SK-N-SH (cell line): ENCODE data around the gene CDK6. TPM values are rescaled to one million over a fixed set of nuclear protein-coding genes. Genes with fewer than 3 reads are reported as not detected.

Source experiments
- CTCF ChIA-PET: fragments of 300-600, 350-600 bp; formaldehyde crosslinking; extraction: SDS; loops from one replicate; lab custom pipeline; 2021; lab: Yijun Ruan, JAX
- POLR2A ChIA-PET: fragments of 350-600 bp; sonication (Branson Sonifier 250); formaldehyde crosslinking; extraction: SDS; loops from one replicate; lab custom pipeline; 2020; ENCODE audit warnings: antibody characterized with exemption, inconsistent platforms; lab: Yijun Ruan, JAX
- DNase-seq: peaks from one replicate; pipeline ENCODE4 v3.0.0; 2012
- H2AFZ ChIP-seq: fragments of 200-600 bp; sonication (generic); 2 replicates; pipeline ENCODE4 v1.8.1; 2016; ENCODE audit warnings: antibody characterized with exemption, mild to moderate bottlenecking, low read depth
- H3F3A ChIP-seq: fragments of 200-600 bp; sonication (generic); replicated peaks from 2 replicates; pipeline ENCODE3; 2016; ENCODE audit warnings: antibody characterized with exemption, mild to moderate bottlenecking; ENCODE audit not compliant: insufficient read depth
- H3K27ac ChIP-seq, 2 experiments: fragments of 200-500 bp in 1 of 2; fragments of 200-600 bp in 1 of 2; sonication (Bioruptor generic) in 1 of 2; sonication (generic), shearing (Covaris generic) in 1 of 2; 2 replicates each; pipeline versions ENCODE4 v1.5.1 to v1.6.1; 2014 to 2016; ENCODE audit warnings: low read depth in 2 of 2, inconsistent platforms in 1 of 2, low read length in 1 of 2, mild to moderate bottlenecking in 1 of 2, mixed read lengths in 1 of 2
- H3K27me3 ChIP-seq: fragments of 200-600 bp; sonication (generic), shearing (Covaris generic); 2 replicates; pipeline ENCODE4 v1.6.1; 2016; ENCODE audit warnings: mixed run types; ENCODE audit not compliant: insufficient read depth
- H3K36me3 ChIP-seq, 2 experiments: fragments of 200-500 bp in 1 of 2; fragments of 200-600 bp in 1 of 2; sonication (Bioruptor generic) in 1 of 2; sonication (generic) in 1 of 2; replicated peaks in 1 of 2; 2 replicates each; pipeline versions ENCODE3 to v1.5.1; 2014 to 2016; ENCODE audit warnings: low read length in 1 of 2, mild to moderate bottlenecking in 1 of 2; ENCODE audit not compliant: insufficient read depth in 2 of 2, control insufficient read depth in 1 of 2
- H3K4me1 ChIP-seq, 2 experiments: fragments of 200-500 bp in 1 of 2; fragments of 200-600 bp in 1 of 2; sonication (Bioruptor generic) in 1 of 2; sonication (generic), shearing (Covaris generic) in 1 of 2; 2 replicates each; pipeline versions ENCODE4 v1.5.1 to v1.6.1; 2014 to 2016; ENCODE audit warnings: low read depth in 1 of 2, low read length in 1 of 2, mixed run types in 1 of 2; ENCODE audit not compliant: insufficient read depth in 2 of 2, control insufficient read depth in 1 of 2
- H3K4me2 ChIP-seq: fragments of 200-600 bp; sonication (generic), shearing (Covaris generic); 2 replicates; pipeline ENCODE4 v1.6.1; 2017; ENCODE audit warnings: mixed run types
- H3K4me3 ChIP-seq, 2 experiments: fragments of 200-500 bp in 1 of 2; fragments of 200-600 bp in 1 of 2; sonication (Bioruptor generic) in 1 of 2; sonication (generic), shearing (Covaris generic) in 1 of 2; 2 replicates each; pipeline versions ENCODE4 v1.5.1 to v1.8.1; 2014 to 2016; ENCODE audit warnings: low read depth in 2 of 2, inconsistent platforms in 1 of 2, low read length in 1 of 2, mild to moderate bottlenecking in 1 of 2, mixed read lengths in 1 of 2, moderate library complexity in 1 of 2
- H3K79me2 ChIP-seq: fragments of 200-600 bp; sonication (generic); 2 replicates; pipeline ENCODE4 v1.8.1; 2017; ENCODE audit warnings: mild to moderate bottlenecking; ENCODE audit not compliant: insufficient read depth
- H3K9ac ChIP-seq: fragments of 200-600 bp; sonication (generic); 2 replicates; pipeline ENCODE4 v1.6.1; 2017; ENCODE audit warnings: mixed run types
- H3K9me2 ChIP-seq: fragments of 200-600 bp; sonication (generic); 2 replicates; pipeline ENCODE4 v1.6.1; 2017; ENCODE audit warnings: mixed run types
- H3K9me3 ChIP-seq: fragments of 200-600 bp; sonication (generic); 2 replicates; pipeline ENCODE4 v1.6.1; 2017; ENCODE audit warnings: mixed run types, mild to moderate bottlenecking, moderate library complexity
- H4K20me1 ChIP-seq: fragments of 200-600 bp; sonication (generic); 2 replicates; pipeline ENCODE4 v1.6.1; 2017; ENCODE audit warnings: mild to moderate bottlenecking, mixed run types; ENCODE audit not compliant: insufficient read depth
- ELF1 ChIP-seq: IDR thresholded peaks from 2 replicates; pipeline ENCODE4 v1.4.0; 2012
- EP300 ChIP-seq, 2 experiments: IDR thresholded peaks; 2 replicates each; pipeline versions ENCODE4 v1.4.0 to v1.6.1; 2012; ENCODE audit warnings: borderline replicate concordance in 1 of 2, low read depth in 1 of 2, low read length in 1 of 2
- FOSL2 ChIP-seq: IDR thresholded peaks from 2 replicates; pipeline ENCODE4 v1.4.0; 2012; ENCODE audit warnings: low read depth, mild to moderate bottlenecking, moderate library complexity, borderline replicate concordance
- FOXJ3 ChIP-seq: sonication (generic); formaldehyde crosslinking; IDR thresholded peaks from 2 replicates; pipeline ENCODE4 v1.5.1; 2020; ENCODE audit warnings: mild to moderate bottlenecking, missing genetic modification reagents
- FOXM1 ChIP-seq: IDR thresholded peaks from 2 replicates; pipeline ENCODE4 v1.4.0; 2012; ENCODE audit warnings: low read depth, mild to moderate bottlenecking
- GABPA ChIP-seq: IDR thresholded peaks from 2 replicates; pipeline ENCODE4 v1.4.0; 2012; ENCODE audit warnings: low read depth, mild to moderate bottlenecking
- GATA2 ChIP-seq: sonication (generic); formaldehyde crosslinking; IDR thresholded peaks from 2 replicates; pipeline ENCODE4 v1.5.0; 2020; ENCODE audit warnings: mild to moderate bottlenecking, missing genetic modification reagents
- JUND ChIP-seq: IDR thresholded peaks from 2 replicates; pipeline ENCODE4 v1.4.0; 2012
- MEF2A ChIP-seq: IDR thresholded peaks from 2 replicates; pipeline ENCODE4 v1.4.0; 2012; ENCODE audit warnings: low read depth, borderline replicate concordance
- NRF1 ChIP-seq: IDR thresholded peaks from 2 replicates; pipeline ENCODE4 v1.6.1; 2012; ENCODE audit warnings: low read depth, mild to moderate bottlenecking, low read length
- POLR2AphosphoS5 ChIP-seq: IDR thresholded peaks from 2 replicates; pipeline ENCODE4 v1.6.1; 2012; ENCODE audit warnings: low read depth, low read length
- RAD21 ChIP-seq: IDR thresholded peaks from 2 replicates; pipeline ENCODE4 v1.6.1; 2012; ENCODE audit warnings: mild to moderate bottlenecking, low read length
- RCOR1 ChIP-seq: fragments of 150-350 bp; IDR thresholded peaks from 2 replicates; pipeline ENCODE4 v1.6.1; 2017; ENCODE audit warnings: antibody characterized with exemption, low read length
- RXRA ChIP-seq: IDR thresholded peaks from 2 replicates; pipeline ENCODE4 v1.4.0; 2012; ENCODE audit warnings: low read depth, mild to moderate bottlenecking, borderline replicate concordance
- SMC3 ChIP-seq: IDR thresholded peaks from 2 replicates; pipeline ENCODE4 v1.6.1; 2012; ENCODE audit warnings: low read depth, low read length, improper control_type of control experiment
- TCF12 ChIP-seq: IDR thresholded peaks from 2 replicates; pipeline ENCODE4 v1.4.0; 2012
- WGBS: methylation state at CpG from one replicate; pipeline ENCODE4 v1.1.6; 2017; ENCODE audit warnings: low lambda C conversion rate; 5-methylcytosine and 5-hydroxymethylcytosine counted together
- polyA plus RNA-seq, 3 experiments: library from polyadenylated mRNA; depleted of rRNA; stranded (reverse); fragments of >200 nt; gene quantifications; 2 replicates each; pipeline ENCODE4 v1.2.3, GENCODE V29; 2012
- TF ChIP-seq, protein P1 (sequence below): fragments of 150-350 bp; IDR thresholded peaks from 2 replicates; pipeline ENCODE4 v1.6.1; 2016; ENCODE audit warnings: mild to moderate bottlenecking, low read depth, low read length
- TF ChIP-seq, protein P2 (sequence below): IDR thresholded peaks from 2 replicates; pipeline ENCODE4 v1.6.1; 2012; ENCODE audit warnings: mild to moderate bottlenecking, low read depth, low read length, moderate library complexity
- TF ChIP-seq, protein P3 (sequence below): fragments of 150-350 bp; IDR thresholded peaks from 2 replicates; pipeline ENCODE4 v1.6.1; 2017; ENCODE audit warnings: antibody characterized with exemption, low read length, low read depth, borderline replicate concordance

CDK6 gene
- polyA plus RNA-seq, 1 of the 3 experiments (the other 2 are of a cell fraction) = 30.3 TPM

DNA sequence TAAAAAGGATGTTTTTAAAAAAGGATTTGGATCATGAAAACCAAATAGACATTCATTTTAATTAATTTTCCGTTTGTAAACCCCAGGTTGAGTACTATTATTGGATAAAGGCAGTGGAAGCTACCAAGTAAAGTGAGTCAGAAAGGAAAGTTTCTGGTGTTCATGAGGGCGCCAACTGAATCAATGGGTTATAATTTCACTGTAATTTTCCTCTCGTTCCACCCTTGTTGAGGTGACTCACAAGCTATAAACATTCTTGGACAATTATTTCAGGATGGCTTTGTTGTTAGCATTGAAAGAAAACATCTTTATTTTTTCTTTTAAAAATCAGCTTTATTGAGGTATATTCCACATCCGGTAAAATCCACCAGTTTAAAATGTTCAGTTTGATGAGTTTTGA, 241.1 kb downstream of the CDK6 start:
- peaks cover 3 to 8% of the 10 kb centered on the region in 2 experiments; a peak in 2 of 4 replicates for H3K4me1 ChIP-seq
- no peaks in the 10 kb centered on the region for H3K9me2 ChIP-seq
- H3K9me3 ChIP-seq = no peaks in the 10 kb centered on the region
- peak overlapping the region in 1 of 2 experiments; percentile 66; a peak in 2 of 4 replicates for H3K27ac ChIP-seq
- H2AFZ ChIP-seq = peak overlapping the region; percentile 68
- no peaks in the 10 kb centered on the region for H3K79me2 ChIP-seq
- TF ChIP-seq FOSL2 (peak; percentile 62; the same call in 1 of the 2 replicates), JUND (peak; percentile 40; the same call in 1 of the 2 replicates), NRF1 (no peak)
- H3K4me3 ChIP-seq = no peak overlapping the region
- ChIA-PET CTCF (interaction anchor here (0.6 to 10.5 kb wide), 4 partner anchors 17 to 524 kb away, joined by 3 to 126 read pairs (median 6); partner anchors contain the start of gene CDK6), POLR2A (no interaction called here)
- WGBS = 33% methylated on average over 4 of the region's 4 CpGs
- H3K36me3 ChIP-seq = no peaks in the 10 kb centered on the region
- DNase-seq = no peak
- H3K4me2 ChIP-seq = 0 out of 2 replicates have a peak overlapping the region, but pooled peaks have one; percentile 22
- H3F3A ChIP-seq = peaks cover 4% of the 10 kb centered on the region
- H3K9ac ChIP-seq = no peak overlapping the region
- no peaks in the 10 kb centered on the region for H4K20me1 ChIP-seq
- H3K27me3 ChIP-seq = no peaks in the 10 kb centered on the region

DNA sequence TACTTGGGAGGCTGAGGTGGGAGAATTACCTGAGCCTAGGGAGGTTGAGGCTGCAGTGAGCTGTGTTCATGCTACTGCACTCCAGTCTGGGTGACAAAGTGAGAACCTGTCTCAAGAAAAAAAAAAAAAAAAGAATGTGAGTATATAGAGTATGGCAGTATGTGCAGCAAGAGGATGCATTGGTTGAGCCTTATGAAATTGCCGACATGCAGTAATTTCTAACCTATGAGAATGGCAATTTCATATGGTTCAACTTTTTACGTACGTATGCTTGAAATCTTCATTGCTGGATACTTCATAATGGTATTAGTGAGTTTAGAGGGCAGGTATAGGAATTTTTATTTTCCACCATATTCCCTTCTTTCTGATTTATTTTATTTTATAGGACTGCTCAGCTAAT, 241.6 kb downstream of the CDK6 start:
- peaks cover 4% of the 10 kb centered on the region for H3F3A ChIP-seq
- no peaks in the 10 kb centered on the region for H3K36me3 ChIP-seq
- H3K9me2 ChIP-seq = no peaks in the 10 kb centered on the region
- H4K20me1 ChIP-seq = no peaks in the 10 kb centered on the region
- H2AFZ ChIP-seq = peak overlapping the region; percentile 68
- H3K4me3 ChIP-seq = no peak overlapping the region
- H3K9ac ChIP-seq = no peak overlapping the region
- POLR2A ChIA-PET = no interaction called here
- H3K9me3 ChIP-seq = no peaks in the 10 kb centered on the region
- no peak for TF ChIP-seq GATA2 (CRISPR knock-in tag)
- TF ChIP-seq POLR2AphosphoS5 = no peak
- no peak for TF ChIP-seq RAD21
- TF ChIP-seq RCOR1 = no peak
- TF ChIP-seq, protein P1, sequence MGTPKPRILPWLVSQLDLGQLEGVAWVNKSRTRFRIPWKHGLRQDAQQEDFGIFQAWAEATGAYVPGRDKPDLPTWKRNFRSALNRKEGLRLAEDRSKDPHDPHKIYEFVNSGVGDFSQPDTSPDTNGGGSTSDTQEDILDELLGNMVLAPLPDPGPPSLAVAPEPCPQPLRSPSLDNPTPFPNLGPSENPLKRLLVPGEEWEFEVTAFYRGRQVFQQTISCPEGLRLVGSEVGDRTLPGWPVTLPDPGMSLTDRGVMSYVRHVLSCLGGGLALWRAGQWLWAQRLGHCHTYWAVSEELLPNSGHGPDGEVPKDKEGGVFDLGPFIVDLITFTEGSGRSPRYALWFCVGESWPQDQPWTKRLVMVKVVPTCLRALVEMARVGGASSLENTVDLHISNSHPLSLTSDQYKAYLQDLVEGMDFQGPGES = no peak
- TF ChIP-seq, protein P2, sequence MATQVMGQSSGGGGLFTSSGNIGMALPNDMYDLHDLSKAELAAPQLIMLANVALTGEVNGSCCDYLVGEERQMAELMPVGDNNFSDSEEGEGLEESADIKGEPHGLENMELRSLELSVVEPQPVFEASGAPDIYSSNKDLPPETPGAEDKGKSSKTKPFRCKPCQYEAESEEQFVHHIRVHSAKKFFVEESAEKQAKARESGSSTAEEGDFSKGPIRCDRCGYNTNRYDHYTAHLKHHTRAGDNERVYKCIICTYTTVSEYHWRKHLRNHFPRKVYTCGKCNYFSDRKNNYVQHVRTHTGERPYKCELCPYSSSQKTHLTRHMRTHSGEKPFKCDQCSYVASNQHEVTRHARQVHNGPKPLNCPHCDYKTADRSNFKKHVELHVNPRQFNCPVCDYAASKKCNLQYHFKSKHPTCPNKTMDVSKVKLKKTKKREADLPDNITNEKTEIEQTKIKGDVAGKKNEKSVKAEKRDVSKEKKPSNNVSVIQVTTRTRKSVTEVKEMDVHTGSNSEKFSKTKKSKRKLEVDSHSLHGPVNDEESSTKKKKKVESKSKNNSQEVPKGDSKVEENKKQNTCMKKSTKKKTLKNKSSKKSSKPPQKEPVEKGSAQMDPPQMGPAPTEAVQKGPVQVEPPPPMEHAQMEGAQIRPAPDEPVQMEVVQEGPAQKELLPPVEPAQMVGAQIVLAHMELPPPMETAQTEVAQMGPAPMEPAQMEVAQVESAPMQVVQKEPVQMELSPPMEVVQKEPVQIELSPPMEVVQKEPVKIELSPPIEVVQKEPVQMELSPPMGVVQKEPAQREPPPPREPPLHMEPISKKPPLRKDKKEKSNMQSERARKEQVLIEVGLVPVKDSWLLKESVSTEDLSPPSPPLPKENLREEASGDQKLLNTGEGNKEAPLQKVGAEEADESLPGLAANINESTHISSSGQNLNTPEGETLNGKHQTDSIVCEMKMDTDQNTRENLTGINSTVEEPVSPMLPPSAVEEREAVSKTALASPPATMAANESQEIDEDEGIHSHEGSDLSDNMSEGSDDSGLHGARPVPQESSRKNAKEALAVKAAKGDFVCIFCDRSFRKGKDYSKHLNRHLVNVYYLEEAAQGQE = no peak
- TF ChIP-seq ELF1 = no peak
- no peak for TF ChIP-seq FOXM1
- no peak for TF ChIP-seq RXRA
- TF ChIP-seq FOSL2 = no peak
- TF ChIP-seq FOXJ3 = no peak
- no peak for TF ChIP-seq TCF12
- TF ChIP-seq, protein P3, sequence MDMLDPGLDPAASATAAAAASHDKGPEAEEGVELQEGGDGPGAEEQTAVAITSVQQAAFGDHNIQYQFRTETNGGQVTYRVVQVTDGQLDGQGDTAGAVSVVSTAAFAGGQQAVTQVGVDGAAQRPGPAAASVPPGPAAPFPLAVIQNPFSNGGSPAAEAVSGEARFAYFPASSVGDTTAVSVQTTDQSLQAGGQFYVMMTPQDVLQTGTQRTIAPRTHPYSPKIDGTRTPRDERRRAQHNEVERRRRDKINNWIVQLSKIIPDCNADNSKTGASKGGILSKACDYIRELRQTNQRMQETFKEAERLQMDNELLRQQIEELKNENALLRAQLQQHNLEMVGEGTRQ = no peak
- TF ChIP-seq EP300 (IDR thresholded peaks at IDR 0.05; ENCODE audit: borderline replicate concordance in 1 of 2, low read depth in 1 of 2, low read length in 1 of 2) = no peak
- no peak for TF ChIP-seq SMC3
- TF ChIP-seq GABPA = no peak
- no peak for TF ChIP-seq MEF2A
- peaks cover 4% of the 10 kb centered on the region; the same call in 1 of the 2 replicates for H3K79me2 ChIP-seq
- CTCF ChIA-PET = interaction anchor here (0.6 to 10.5 kb wide), 3 partner anchors 10 to 26 kb away, joined by 3 to 126 read pairs (median 8); no protein-coding TSS in a partner anchor
- peaks cover 3 to 8% of the 10 kb centered on the region in 2 experiments; a peak in 2 of 4 replicates for H3K4me1 ChIP-seq
- no peak for DNase-seq
- H3K27ac ChIP-seq = peak overlapping the region in 1 of 2 experiments; percentile 66; a peak in 2 of 4 replicates
- 0 out of 2 replicates have a peak overlapping the region, but pooled peaks have one; percentile 22 for H3K4me2 ChIP-seq
- 86% methylated on average over 3 of the region's 3 CpGs for WGBS
- H3K27me3 ChIP-seq = no peaks in the 10 kb centered on the region
